CD4-positive, alpha-beta T cell treated with Interleukin-4 for 4 hours (primary cell): ENCODE measurements around the gene THBD.

Source experiments
- DNase-seq: peaks from one replicate; pipeline ENCODE4 v3.0.0-alpha.2; 2020

THBD gene

GRCh38 chr20:23061262-23061661, 11.8 kb upstream of the THBD start:
- no peak for DNase-seq

- DNase-seq: no peak
These were observed 11.2 kb upstream of the THBD start for GRCh38 chr20:23060629-23061028.

GRCh38 chr20:23059846-23060245, 10.4 kb upstream of the THBD start:
- no peak for DNase-seq

- no peak for DNase-seq
These were observed 9.5 kb upstream of the THBD start for GRCh38 chr20:23059001-23059400.

GRCh38 chr20:23058240-23058639, 8.8 kb upstream of the THBD start:
- no peak for DNase-seq

GRCh38 chr20:23052904-23053303, 3.4 kb upstream of the THBD start:
- DNase-seq: no peak

GRCh38 chr20:23050847-23051627, 1.6 kb upstream of the THBD start:
- DNase-seq: no peak

- no peak for DNase-seq
These were observed 785 bp upstream of the THBD start for GRCh38 chr20:23050076-23050838.

GRCh38 chr20:23048283-23049200, 930 bp downstream of the THBD start:
- DNase-seq: no peak

GRCh38 chr20:23047738-23048214, 1.7 kb downstream of the THBD start:
- no peak for DNase-seq

- no peak for DNase-seq
These were observed 2.3 kb downstream of the THBD start for GRCh38 chr20:23047001-23047737.

GRCh38 chr20:23046431-23046830, 3.0 kb downstream of the THBD start:
- no peak for DNase-seq

- DNase-seq: no peak
These were observed 6.1 kb downstream of the THBD start for GRCh38 chr20:23043376-23043775.

GRCh38 chr20:23042270-23042669, 7.2 kb downstream of the THBD start:
- no peak for DNase-seq

GRCh38 chr20:23039885-23040508, 9.5 kb downstream of the THBD start:
- DNase-seq: no peak

GRCh38 chr20:23039136-23039875, 10.2 kb downstream of the THBD start:
- DNase-seq: no peak

GRCh38 chr20:23037017-23037481, 12.4 kb downstream of the THBD start:
- DNase-seq: no peak

GRCh38 chr20:23036371-23036770, 13.1 kb downstream of the THBD start:
- DNase-seq: no peak

- no peak for DNase-seq
These were observed 13.7 kb downstream of the THBD start for GRCh38 chr20:23035731-23036130.

GRCh38 chr20:23034721-23035671, 14.5 kb downstream of the THBD start, which contains the start of gene SSTR4:
Gene SSTR4, plus strand, starts transcription at chr20:23035312. Its CDS starts 172 bp downstream, at chr20:23035484.
- DNase-seq: no peak
